Fibroblast of villous mesenchyme (primary cell): ENCODE measurements around the gene TLR6. TPM values are rescaled to one million over a fixed set of nuclear protein-coding genes. Genes with fewer than 3 reads are reported as not detected.

ENCODE experiments used
- DNase-seq: peaks from one replicate; pipeline ENCODE4 v3.0.0-alpha.2; 2010; ENCODE audit warnings: low read depth
- H3K4me3 ChIP-seq: 2 replicates; pipeline ENCODE4 v1.5.1; 2011; ENCODE audit warnings: low read depth, mild to moderate bottlenecking, low read length
- total RNA-seq: library from RNA; depleted of rRNA; stranded (reverse); fragments of >200 nt; gene quantifications from 2 replicates; pipeline ENCODE4 v1.2.3, GENCODE V29; 2012
- TF ChIP-seq, protein P1 (sequence below): IDR thresholded peaks from 2 replicates; pipeline ENCODE4 v1.5.1; 2012; ENCODE audit warnings: low read depth, mild to moderate bottlenecking, low read length; ENCODE audit not compliant: insufficient read depth

TLR6 gene
- total RNA-seq, 1 donor: 3.0 TPM

- DNase-seq: peak; percentile 72
- H3K4me3 ChIP-seq: no peak overlapping the region
- TF ChIP-seq, protein P1, sequence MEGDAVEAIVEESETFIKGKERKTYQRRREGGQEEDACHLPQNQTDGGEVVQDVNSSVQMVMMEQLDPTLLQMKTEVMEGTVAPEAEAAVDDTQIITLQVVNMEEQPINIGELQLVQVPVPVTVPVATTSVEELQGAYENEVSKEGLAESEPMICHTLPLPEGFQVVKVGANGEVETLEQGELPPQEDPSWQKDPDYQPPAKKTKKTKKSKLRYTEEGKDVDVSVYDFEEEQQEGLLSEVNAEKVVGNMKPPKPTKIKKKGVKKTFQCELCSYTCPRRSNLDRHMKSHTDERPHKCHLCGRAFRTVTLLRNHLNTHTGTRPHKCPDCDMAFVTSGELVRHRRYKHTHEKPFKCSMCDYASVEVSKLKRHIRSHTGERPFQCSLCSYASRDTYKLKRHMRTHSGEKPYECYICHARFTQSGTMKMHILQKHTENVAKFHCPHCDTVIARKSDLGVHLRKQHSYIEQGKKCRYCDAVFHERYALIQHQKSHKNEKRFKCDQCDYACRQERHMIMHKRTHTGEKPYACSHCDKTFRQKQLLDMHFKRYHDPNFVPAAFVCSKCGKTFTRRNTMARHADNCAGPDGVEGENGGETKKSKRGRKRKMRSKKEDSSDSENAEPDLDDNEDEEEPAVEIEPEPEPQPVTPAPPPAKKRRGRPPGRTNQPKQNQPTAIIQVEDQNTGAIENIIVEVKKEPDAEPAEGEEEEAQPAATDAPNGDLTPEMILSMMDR: no peak
Observed at GRCh38 chr4:38803833-38804653, 52.6 kb downstream of the TLR6 start.

- no peak for DNase-seq
- no peak overlapping the region for H3K4me3 ChIP-seq
- TF ChIP-seq, protein P1: no peak
Observed at GRCh38 chr4:38802561-38803355, 53.9 kb downstream of the TLR6 start.

DNA sequence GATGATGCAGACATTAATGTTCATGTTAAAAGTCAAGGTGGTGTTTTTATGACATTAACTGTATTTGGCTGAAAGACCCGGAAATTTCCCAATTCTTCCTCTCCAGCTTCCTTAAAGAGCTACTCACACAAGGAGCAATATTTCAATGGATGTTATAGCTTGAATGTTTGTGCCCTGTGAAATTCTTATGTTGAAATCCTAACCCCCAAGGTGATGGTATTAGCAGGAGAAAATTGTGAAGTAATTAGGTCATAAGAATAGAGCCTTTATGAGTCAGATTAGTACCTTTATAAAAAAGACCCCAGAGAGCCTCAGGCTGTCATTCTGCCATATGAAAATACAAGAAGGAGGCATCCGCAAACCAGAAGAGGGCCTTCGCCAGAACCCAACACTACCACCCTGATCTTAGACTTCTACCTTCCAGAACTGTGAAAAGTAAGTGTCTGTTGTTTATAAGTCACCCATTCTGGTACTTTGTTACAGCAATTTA, 55.6 kb downstream of the TLR6 start:
- TF ChIP-seq, protein P1: no peak
- no peak for DNase-seq
- H3K4me3 ChIP-seq: no peak overlapping the region

GRCh38 chr4:38800366-38800765, 56.3 kb downstream of the TLR6 start:
- DNase-seq: no peak
- H3K4me3 ChIP-seq: no peak overlapping the region
- TF ChIP-seq, protein P1: no peak

GRCh38 chr4:38795087-38795486, 61.5 kb downstream of the TLR6 start:
- TF ChIP-seq, protein P1: no peak
- DNase-seq: no peak
- H3K4me3 ChIP-seq: no peak overlapping the region

DNA sequence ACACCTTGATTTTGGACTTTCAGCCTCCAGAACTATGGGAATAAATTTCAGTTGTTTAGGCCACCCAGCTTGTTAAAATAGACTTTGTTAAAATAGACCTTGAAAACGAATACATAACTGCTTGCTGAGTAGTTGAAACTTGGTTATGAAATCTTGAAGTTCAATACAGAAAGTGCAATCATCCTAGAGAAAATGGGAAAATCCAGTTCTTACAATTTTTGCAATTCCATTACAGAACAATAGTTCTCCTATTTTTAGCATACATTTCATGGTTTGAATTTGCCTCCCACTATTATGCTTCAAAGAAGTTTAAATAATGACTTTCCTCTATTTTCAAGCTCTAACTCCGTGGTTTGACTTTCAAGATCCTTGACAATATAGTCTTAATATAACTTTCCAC, 62.6 kb downstream of the TLR6 start:
- TF ChIP-seq, protein P1: no peak
- H3K4me3 ChIP-seq: no peak overlapping the region
- no peak for DNase-seq
